Loucy (cell line): ENCODE results near the gene SNURF.

Experiments used
- H2AFZ ChIP-seq: fragments of 200-600 bp; sonication (generic); 2 replicates; pipeline ENCODE4 v1.6.0; 2016; ENCODE audit warnings: antibody characterized with exemption, mild to moderate bottlenecking, low read length, moderate library complexity
- H3F3A ChIP-seq: fragments of 200-600 bp; 2 replicates; pipeline ENCODE4 v1.6.0; 2016; ENCODE audit warnings: antibody characterized with exemption, low read depth, mild to moderate bottlenecking
- H3K27me3 ChIP-seq: fragments of 200-600 bp; sonication (generic); 2 replicates; pipeline ENCODE4 v1.6.1; 2014; ENCODE audit warnings: low read length, mild to moderate bottlenecking; ENCODE audit not compliant: insufficient read depth, poor library complexity, severe bottlenecking
- H3K36me3 ChIP-seq: fragments of 200-600 bp; sonication (generic); 2 replicates; pipeline ENCODE4 v1.6.1; 2016; ENCODE audit warnings: low read length; ENCODE audit not compliant: insufficient read depth
- H3K4me1 ChIP-seq: fragments of 200-600 bp; sonication (generic); 2 replicates; pipeline ENCODE4 v1.5.1; 2014; ENCODE audit warnings: low read length, mild to moderate bottlenecking; ENCODE audit not compliant: insufficient read depth, poor library complexity, severe bottlenecking
- H3K4me2 ChIP-seq: fragments of 200-600 bp; sonication (generic); 2 replicates; pipeline ENCODE4 v1.6.0; 2014; ENCODE audit warnings: antibody characterized with exemption, low read length, low read depth, mild to moderate bottlenecking; ENCODE audit not compliant: poor library complexity, severe bottlenecking
- H3K4me3 ChIP-seq: fragments of 200-600 bp; sonication (generic); 2 replicates; pipeline ENCODE4 v1.5.1; 2014; ENCODE audit warnings: low read length, mild to moderate bottlenecking, mixed read lengths; ENCODE audit not compliant: poor library complexity, severe bottlenecking
- H3K79me2 ChIP-seq: fragments of 200-600 bp; sonication (generic); 2 replicates; pipeline ENCODE4 v1.6.1; 2014; ENCODE audit warnings: low read length; ENCODE audit not compliant: insufficient read depth
- H3K9ac ChIP-seq: fragments of 200-600 bp; sonication (generic); 2 replicates; pipeline ENCODE4 v1.6.0; 2014; ENCODE audit warnings: mild to moderate bottlenecking, low read depth, low read length, moderate library complexity; ENCODE audit not compliant: poor library complexity, severe bottlenecking
- H3K9me2 ChIP-seq: fragments of 200-600 bp; sonication (generic); replicated peaks from 2 replicates; pipeline ENCODE4 v1.6.1; 2016; ENCODE audit warnings: low read depth, low read length, mixed read lengths
- H3K9me3 ChIP-seq: fragments of 200-600 bp; sonication (generic); 2 replicates; pipeline ENCODE4 v1.6.1; 2014; ENCODE audit warnings: mild to moderate bottlenecking, antibody characterized with exemption, low read length, low read depth; ENCODE audit not compliant: insufficient read depth
- H4K20me1 ChIP-seq: fragments of 200-600 bp; sonication (generic); 2 replicates; pipeline ENCODE4 v1.6.0; 2014; ENCODE audit warnings: antibody characterized with exemption, low read length, mild to moderate bottlenecking; ENCODE audit not compliant: insufficient read depth, poor library complexity, severe bottlenecking
- CTCF ChIP-seq: fragments of 200-600 bp; sonication (generic); conservative IDR thresholded peaks from 2 replicates; pipeline ENCODE4 v1.5.1; 2014; ENCODE audit warnings: mild to moderate bottlenecking, antibody characterized with exemption, low read length
- EZH2phosphoT487 ChIP-seq: fragments of 200-600 bp; IDR thresholded peaks from 2 replicates; pipeline ENCODE4 v1.6.1; 2018; ENCODE audit warnings: antibody characterized with exemption, mild to moderate bottlenecking, moderate library complexity, borderline replicate concordance

SNURF gene

GRCh38 chr15:24955531-24955921 is 739 bp downstream of the SNURF start:
- Histone ChIP-seq H3K9ac (peak overlapping the region; percentile 77), H3K9me3 (no peaks in the 10 kb centered on the region), H2AFZ (peak overlapping the region; percentile 57), H4K20me1 (peaks cover 26% of the 10 kb centered on the region), H3K79me2 (peaks cover 51% of the 10 kb centered on the region), H3K27me3 (no peaks in the 10 kb centered on the region), H3K4me3 (peak overlapping the region; percentile 90), H3K4me1 (peaks cover 26% of the 10 kb centered on the region), H3F3A (no peaks in the 10 kb centered on the region), H3K36me3 (no peaks in the 10 kb centered on the region), H3K9me2 (no peaks in the 10 kb centered on the region), H3K4me2 (peak overlapping the region; percentile 75)
- TF ChIP-seq EZH2phosphoT487 (no peak), CTCF (no peak)

- H3K4me3 ChIP-seq, result peak overlapping the region; percentile 90
- peak overlapping the region; percentile 75 for H3K4me2 ChIP-seq
- H2AFZ ChIP-seq, result peak overlapping the region; percentile 57
- H3K9me2 ChIP-seq, result no peaks in the 10 kb centered on the region
- TF ChIP-seq CTCF, result no peak
- H3K36me3 ChIP-seq, result no peaks in the 10 kb centered on the region
- H3K9ac ChIP-seq, result peak overlapping the region; percentile 77
- no peaks in the 10 kb centered on the region for H3K27me3 ChIP-seq
- H4K20me1 ChIP-seq, result peaks cover 34% of the 10 kb centered on the region
- peaks cover 59% of the 10 kb centered on the region for H3K79me2 ChIP-seq
- no peaks in the 10 kb centered on the region for H3F3A ChIP-seq
- H3K4me1 ChIP-seq, result peaks cover 28% of the 10 kb centered on the region
- H3K9me3 ChIP-seq, result no peaks in the 10 kb centered on the region
These were observed 1.5 kb downstream of the SNURF start for GRCh38 chr15:24956111-24956838.

- Histone ChIP-seq H3K36me3 (peaks cover 5% of the 10 kb centered on the region), H4K20me1 (peaks cover 38% of the 10 kb centered on the region), H3K9me3 (no peaks in the 10 kb centered on the region), H2AFZ (no peak overlapping the region), H3K27me3 (no peaks in the 10 kb centered on the region), H3K9me2 (no peaks in the 10 kb centered on the region), H3F3A (no peaks in the 10 kb centered on the region), H3K9ac (peak overlapping the region; percentile 77), H3K4me3 (peak overlapping the region; percentile 90), H3K79me2 (peaks cover 68% of the 10 kb centered on the region), H3K4me1 (peaks cover 28% of the 10 kb centered on the region), H3K4me2 (peak overlapping the region; percentile 75)
- TF ChIP-seq CTCF (no peak), EZH2phosphoT487 (no peak)
These were observed 2.9 kb downstream of the SNURF start for GRCh38 chr15:24957691-24958090.
